ENCODE measurements around the gene PDGFC. TPM values are rescaled to one million over a fixed set of nuclear protein-coding genes. Genes with fewer than 3 reads are reported as not detected.

The PDGFC gene
- total RNA-seq, 1 experiment from 2014 or later, result 4.5 TPM

- Histone ChIP-seq H3K23ac (ENCODE audit: insufficient read length, low read depth, low read length) (no peak overlapping the region), H3K18ac (ENCODE audit: insufficient read length, low read depth, low read length) (no peak overlapping the region), H3K27me3 (ENCODE audit: insufficient read depth, low read length) (no peaks in the 10 kb centered on the region), H2BK5ac (ENCODE audit: insufficient read length, low read length) (no peak overlapping the region), H4K91ac (ENCODE audit: insufficient read length, low read depth, low read length) (no peak overlapping the region), H3K56ac (ENCODE audit: insufficient read length, low read depth, low read length) (no peak overlapping the region), H3K4me2 (ENCODE audit: insufficient read depth, insufficient read length, low read length) (no peak overlapping the region), H3K9me3 (ENCODE audit: control insufficient read depth, low read depth, low read length) (no peaks in the 10 kb centered on the region), H3T11ph (ENCODE audit: low read length) (no peak overlapping the region), H3K14ac (ENCODE audit: insufficient read depth, low read length) (no peak overlapping the region), H2BK15ac (ENCODE audit: low read depth, low read length) (no peak overlapping the region), H4K20me1 (ENCODE audit: control insufficient read depth, insufficient read depth, insufficient read length) (no peaks in the 10 kb centered on the region), H3K4me1 (ENCODE audit: insufficient read depth, low read length) (no peaks in the 10 kb centered on the region), H3K79me2 (ENCODE audit: insufficient read depth, low read length) (no peaks in the 10 kb centered on the region), H2BK20ac (ENCODE audit: low read depth, low read length, poor library complexity, severe bottlenecking) (no peak overlapping the region), H3K23me2 (ENCODE audit: insufficient read length, low read depth, low read length, poor library complexity, severe bottlenecking) (no peaks in the 10 kb centered on the region), H4K8ac (replicated peaks; ENCODE audit: insufficient read length, low read depth, low read length) (no peak overlapping the region), H3K4ac (ENCODE audit: low read depth, low read length) (no peak overlapping the region), H3K27ac (ENCODE audit: insufficient read length, low read depth, low read length) (no peak overlapping the region), H2BK12ac (ENCODE audit: insufficient read length, low read depth, low read length) (no peak overlapping the region), H4K5ac (ENCODE audit: insufficient read length, low read depth, low read length) (no peak overlapping the region), H3K79me1 (ENCODE audit: insufficient read depth, low read depth, low read length, poor library complexity, severe bottlenecking) (no peaks in the 10 kb centered on the region), H3K9ac (ENCODE audit: extremely low read depth, insufficient read length, low read length) (no peak overlapping the region), H2AK5ac (ENCODE audit: insufficient read length, low read length) (no peak overlapping the region), H2BK120ac (ENCODE audit: low read depth, low read length, poor library complexity, severe bottlenecking) (no peak overlapping the region), H2AFZ (ENCODE audit: low read length) (no peak overlapping the region)
- Mint-ChIP-seq H3K36me3 (ENCODE audit: insufficient read depth in 1 of 3, low read depth in 3 of 3) (no peaks in the 10 kb centered on the region), H3K27ac (no peak overlapping the region), H3K27me3 (ENCODE audit: low read depth) (no peaks in the 10 kb centered on the region), H3K4me1 (no peaks in the 10 kb centered on the region), H3K9me3 (no peaks in the 10 kb centered on the region), H3K4me3 (no peak overlapping the region)
- no peak for DNase-seq
- no peak for TF ChIP-seq CTCF (conservative IDR thresholded peaks at IDR 0.05)
- WGBS (ENCODE audit: extremely low coverage, insufficient read length, low lambda C conversion rate), result no CpG with 5 or more reads among the region's 4 CpGs
Observed at GRCh38 chr4:156830351-156830750, 141.2 kb downstream of the PDGFC start.
